ENCODE results near the gene TUBGCP3.

DNA sequence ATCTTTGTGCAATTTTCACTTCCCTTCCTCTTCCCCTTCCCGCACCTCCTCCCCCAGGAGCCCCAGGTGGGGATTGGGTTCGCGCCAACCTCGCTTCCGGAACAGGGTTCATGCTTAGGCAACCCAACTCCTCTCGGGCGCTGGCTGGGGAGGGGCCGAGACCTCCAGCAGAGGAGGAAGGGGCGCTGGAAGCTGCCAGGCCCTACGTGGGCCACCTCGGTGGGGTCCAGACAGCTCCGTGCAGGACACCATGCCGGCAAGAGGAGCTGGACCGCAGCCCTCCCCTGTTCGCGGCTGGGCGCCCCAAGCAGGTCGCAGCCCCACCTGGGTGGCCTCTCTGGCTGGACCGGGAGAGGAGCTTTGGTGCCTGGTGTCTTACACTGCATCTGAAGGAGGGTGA, 120.7 kb downstream of the TUBGCP3 start:
- no peak for TF ChIP-seq JUNB (IDR thresholded peaks at IDR 0.05; ENCODE audit: unreplicated experiment)
- TF ChIP-seq, protein P1, sequence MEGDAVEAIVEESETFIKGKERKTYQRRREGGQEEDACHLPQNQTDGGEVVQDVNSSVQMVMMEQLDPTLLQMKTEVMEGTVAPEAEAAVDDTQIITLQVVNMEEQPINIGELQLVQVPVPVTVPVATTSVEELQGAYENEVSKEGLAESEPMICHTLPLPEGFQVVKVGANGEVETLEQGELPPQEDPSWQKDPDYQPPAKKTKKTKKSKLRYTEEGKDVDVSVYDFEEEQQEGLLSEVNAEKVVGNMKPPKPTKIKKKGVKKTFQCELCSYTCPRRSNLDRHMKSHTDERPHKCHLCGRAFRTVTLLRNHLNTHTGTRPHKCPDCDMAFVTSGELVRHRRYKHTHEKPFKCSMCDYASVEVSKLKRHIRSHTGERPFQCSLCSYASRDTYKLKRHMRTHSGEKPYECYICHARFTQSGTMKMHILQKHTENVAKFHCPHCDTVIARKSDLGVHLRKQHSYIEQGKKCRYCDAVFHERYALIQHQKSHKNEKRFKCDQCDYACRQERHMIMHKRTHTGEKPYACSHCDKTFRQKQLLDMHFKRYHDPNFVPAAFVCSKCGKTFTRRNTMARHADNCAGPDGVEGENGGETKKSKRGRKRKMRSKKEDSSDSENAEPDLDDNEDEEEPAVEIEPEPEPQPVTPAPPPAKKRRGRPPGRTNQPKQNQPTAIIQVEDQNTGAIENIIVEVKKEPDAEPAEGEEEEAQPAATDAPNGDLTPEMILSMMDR (conservative IDR thresholded peaks at IDR 0.05; ENCODE audit: low read depth in 2 of 2): no peak
- no peak for TF ChIP-seq POLR2AphosphoS5 (IDR thresholded peaks at IDR 0.05; ENCODE audit: low read depth)
- no peak for TF ChIP-seq EZH2 (IDR thresholded peaks at IDR 0.05; ENCODE audit: low read depth, unreplicated experiment)
- no peak for TF ChIP-seq STAT1 (IDR thresholded peaks at IDR 0.05; ENCODE audit: unreplicated experiment)
- TF ChIP-seq EZH2phosphoT487 (IDR thresholded peaks at IDR 0.05; ENCODE audit: unreplicated experiment): no peak
- no peak for TF ChIP-seq CREB1 (CRISPR knock-in tag; IDR thresholded peaks at IDR 0.05; ENCODE audit: low read depth)
- TF ChIP-seq ZNF331 (CRISPR knock-in tag; IDR thresholded peaks at IDR 0.05; ENCODE audit: low read depth): no peak
- TF ChIP-seq REST (IDR thresholded peaks at IDR 0.05; ENCODE audit: unreplicated experiment): no peak
- TF ChIP-seq, protein P2, sequence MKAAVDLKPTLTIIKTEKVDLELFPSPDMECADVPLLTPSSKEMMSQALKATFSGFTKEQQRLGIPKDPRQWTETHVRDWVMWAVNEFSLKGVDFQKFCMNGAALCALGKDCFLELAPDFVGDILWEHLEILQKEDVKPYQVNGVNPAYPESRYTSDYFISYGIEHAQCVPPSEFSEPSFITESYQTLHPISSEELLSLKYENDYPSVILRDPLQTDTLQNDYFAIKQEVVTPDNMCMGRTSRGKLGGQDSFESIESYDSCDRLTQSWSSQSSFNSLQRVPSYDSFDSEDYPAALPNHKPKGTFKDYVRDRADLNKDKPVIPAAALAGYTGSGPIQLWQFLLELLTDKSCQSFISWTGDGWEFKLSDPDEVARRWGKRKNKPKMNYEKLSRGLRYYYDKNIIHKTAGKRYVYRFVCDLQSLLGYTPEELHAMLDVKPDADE (IDR thresholded peaks at IDR 0.05): no peak
- no peak for TF ChIP-seq NANOG (IDR thresholded peaks at IDR 0.05; ENCODE audit: borderline replicate concordance)
- no peak for TF ChIP-seq ZNF114 (CRISPR knock-in tag; IDR thresholded peaks at IDR 0.05)
